Measurements from ENCODE around the gene RBM25.

DNA sequence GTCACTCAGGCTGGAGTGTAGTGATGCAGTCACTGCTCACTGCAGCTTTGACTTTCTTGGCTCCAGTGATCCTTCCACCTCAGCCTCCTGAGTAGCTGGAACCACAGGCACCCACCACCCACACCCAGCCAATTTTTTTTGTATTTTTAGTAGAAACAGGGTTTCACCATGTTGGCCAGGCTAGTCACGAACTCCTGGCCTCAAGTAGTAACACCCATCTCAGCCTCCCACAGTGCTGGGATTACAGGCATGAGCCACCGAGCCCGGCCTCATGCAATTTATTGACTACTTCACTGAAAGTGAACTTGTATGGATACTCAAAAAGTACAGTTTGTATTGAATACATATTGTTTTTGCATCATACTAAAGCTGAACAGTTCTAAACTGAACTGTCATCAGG, 87.0 kb downstream of the RBM25 start:
- TF ChIP-seq, protein P1, sequence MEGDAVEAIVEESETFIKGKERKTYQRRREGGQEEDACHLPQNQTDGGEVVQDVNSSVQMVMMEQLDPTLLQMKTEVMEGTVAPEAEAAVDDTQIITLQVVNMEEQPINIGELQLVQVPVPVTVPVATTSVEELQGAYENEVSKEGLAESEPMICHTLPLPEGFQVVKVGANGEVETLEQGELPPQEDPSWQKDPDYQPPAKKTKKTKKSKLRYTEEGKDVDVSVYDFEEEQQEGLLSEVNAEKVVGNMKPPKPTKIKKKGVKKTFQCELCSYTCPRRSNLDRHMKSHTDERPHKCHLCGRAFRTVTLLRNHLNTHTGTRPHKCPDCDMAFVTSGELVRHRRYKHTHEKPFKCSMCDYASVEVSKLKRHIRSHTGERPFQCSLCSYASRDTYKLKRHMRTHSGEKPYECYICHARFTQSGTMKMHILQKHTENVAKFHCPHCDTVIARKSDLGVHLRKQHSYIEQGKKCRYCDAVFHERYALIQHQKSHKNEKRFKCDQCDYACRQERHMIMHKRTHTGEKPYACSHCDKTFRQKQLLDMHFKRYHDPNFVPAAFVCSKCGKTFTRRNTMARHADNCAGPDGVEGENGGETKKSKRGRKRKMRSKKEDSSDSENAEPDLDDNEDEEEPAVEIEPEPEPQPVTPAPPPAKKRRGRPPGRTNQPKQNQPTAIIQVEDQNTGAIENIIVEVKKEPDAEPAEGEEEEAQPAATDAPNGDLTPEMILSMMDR (IDR thresholded peaks at IDR 0.05), result no peak
- TF ChIP-seq, protein P2, sequence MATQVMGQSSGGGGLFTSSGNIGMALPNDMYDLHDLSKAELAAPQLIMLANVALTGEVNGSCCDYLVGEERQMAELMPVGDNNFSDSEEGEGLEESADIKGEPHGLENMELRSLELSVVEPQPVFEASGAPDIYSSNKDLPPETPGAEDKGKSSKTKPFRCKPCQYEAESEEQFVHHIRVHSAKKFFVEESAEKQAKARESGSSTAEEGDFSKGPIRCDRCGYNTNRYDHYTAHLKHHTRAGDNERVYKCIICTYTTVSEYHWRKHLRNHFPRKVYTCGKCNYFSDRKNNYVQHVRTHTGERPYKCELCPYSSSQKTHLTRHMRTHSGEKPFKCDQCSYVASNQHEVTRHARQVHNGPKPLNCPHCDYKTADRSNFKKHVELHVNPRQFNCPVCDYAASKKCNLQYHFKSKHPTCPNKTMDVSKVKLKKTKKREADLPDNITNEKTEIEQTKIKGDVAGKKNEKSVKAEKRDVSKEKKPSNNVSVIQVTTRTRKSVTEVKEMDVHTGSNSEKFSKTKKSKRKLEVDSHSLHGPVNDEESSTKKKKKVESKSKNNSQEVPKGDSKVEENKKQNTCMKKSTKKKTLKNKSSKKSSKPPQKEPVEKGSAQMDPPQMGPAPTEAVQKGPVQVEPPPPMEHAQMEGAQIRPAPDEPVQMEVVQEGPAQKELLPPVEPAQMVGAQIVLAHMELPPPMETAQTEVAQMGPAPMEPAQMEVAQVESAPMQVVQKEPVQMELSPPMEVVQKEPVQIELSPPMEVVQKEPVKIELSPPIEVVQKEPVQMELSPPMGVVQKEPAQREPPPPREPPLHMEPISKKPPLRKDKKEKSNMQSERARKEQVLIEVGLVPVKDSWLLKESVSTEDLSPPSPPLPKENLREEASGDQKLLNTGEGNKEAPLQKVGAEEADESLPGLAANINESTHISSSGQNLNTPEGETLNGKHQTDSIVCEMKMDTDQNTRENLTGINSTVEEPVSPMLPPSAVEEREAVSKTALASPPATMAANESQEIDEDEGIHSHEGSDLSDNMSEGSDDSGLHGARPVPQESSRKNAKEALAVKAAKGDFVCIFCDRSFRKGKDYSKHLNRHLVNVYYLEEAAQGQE (IDR thresholded peaks at IDR 0.05; ENCODE audit: insufficient read depth in 1 of 2, low read depth in 2 of 2, low read length in 1 of 2), result no peak
- TF ChIP-seq POLR2AphosphoS5 (IDR thresholded peaks at IDR 0.05; ENCODE audit: low read depth, low read length), result no peak
- no peak for TF ChIP-seq SIN3A (IDR thresholded peaks at IDR 0.05; ENCODE audit: borderline replicate concordance, insufficient read depth, low read depth, low read length)
